KBM-7 (cell line): Measurements from ENCODE around the gene CLASP1.
A peak's percentile ranks its signal among the peaks of the same experiment; 100 is the strongest.
"Not testable (repeated sequence)": the region's sequence is repeated elsewhere in the genome, so short reads cannot be mapped to it uniquely, and the experiment has no call there.

Experiments used
- DNase-seq: peaks from one replicate; pipeline ENCODE4 v3.0.0-alpha.2; 2015
- in situ Hi-C: fragments of 300-500 bp; cut with MboI; formaldehyde crosslinking; loops from 2 replicates; pipeline ENCODE4 v1.14.3; 2020; ENCODE audit warnings: low sequenced_read_pairs, low pct_unique_long_range_greater_than_20kb, mixed read lengths

Gene CLASP1

DNA sequence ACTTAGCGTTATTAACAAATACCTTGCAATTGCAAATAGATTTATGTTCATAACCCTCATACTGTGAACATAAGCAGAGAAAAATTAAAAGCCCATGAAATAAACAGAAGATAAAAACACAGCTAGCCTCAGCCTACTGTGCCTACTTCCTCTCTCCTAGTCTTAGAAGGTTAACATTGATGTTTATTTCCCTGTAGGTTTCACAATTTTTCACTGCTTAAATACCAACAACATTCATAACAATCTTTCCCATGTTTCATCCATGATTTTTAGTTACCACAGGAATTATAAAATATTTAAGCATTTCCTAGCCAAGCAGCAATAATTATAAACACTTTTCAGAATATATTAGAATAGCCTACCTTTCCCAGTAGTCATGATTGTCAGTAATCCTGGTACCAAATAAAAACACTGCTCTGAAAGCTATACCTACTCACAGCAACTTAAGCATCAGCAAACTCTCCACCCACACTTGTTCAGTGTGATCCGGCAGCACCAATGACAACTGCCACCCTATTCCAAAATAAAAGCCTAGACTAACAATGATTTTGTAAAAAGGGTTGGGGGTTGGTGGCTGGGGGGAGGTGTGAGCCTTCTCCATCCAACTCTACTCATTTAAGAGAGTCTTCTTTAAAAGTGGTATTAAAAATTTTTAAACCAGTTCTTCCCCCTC lies 159.2 kb downstream of the CLASP1 start:
- no peak for DNase-seq
- in situ Hi-C loops: no loop called here

DNA sequence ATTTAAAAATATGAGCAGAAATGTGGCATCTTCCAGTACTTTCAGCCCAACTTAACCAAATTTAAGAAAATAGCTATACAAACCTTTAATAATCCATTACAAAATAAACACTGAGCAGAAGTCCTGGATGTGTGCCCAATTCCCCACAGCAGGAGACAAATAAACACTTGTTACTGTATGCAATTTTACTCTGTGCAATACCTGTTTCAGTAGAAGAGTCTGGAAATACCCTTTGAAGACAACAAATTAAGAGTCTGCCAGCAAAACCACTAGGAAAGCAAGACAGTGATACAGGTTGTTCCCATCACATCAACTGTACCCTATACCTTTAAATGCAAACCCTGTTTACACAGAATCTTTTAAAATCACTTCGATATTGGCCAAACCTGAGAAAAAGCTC lies 160.0 kb downstream of the CLASP1 start:
- in situ Hi-C loops: no loop called here
- DNase-seq: no peak

DNA sequence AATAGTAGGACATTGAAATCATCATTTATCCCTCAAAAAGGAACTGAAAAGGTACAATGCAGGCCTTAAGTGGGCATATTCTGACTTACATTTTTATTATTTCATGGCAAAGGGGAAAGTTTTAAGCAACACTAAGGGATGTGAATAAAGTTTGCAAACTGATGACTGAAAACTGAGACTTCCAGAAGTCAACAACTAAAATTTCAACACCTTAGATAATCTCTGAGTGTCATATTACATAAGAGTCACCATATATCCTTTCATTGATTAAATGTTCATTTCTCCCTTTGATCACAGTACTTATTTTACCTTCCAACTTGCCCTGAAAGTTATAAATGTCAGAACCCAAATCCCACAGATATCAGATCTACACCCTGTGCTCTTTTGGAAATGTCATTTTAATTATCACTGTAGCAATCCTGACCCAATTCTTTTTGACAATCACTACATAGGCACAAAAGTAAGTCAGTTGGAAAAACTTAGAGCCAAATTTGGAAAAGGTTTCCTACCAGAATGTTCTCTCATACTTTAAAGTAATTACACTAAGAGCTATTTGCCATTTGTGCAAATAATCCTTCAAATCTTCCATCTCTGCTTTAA lies 163.0 kb downstream of the CLASP1 start:
- DNase-seq: no peak
- in situ Hi-C loops: no loop called here

DNA sequence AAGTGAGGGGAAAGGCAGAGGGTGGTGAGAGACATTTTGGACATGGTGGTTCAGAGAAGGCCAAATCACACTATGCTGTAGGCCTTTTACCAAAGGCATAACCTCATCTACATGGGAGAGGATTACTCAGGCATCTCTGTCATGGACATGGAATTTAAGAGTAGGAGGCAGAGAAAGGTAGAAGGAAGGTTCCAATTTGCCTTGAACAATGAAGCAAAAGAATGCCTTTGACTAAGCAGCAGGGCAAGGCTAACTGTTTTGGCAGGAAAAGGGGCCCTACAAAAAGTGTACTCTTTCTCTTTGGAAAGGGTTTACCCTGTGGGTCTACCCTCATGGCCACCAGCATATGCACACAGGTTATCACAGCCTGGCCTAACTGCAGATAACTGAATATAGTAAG lies 164.2 kb downstream of the CLASP1 start:
- in situ Hi-C loops: no loop called here
- no peak for DNase-seq

DNA sequence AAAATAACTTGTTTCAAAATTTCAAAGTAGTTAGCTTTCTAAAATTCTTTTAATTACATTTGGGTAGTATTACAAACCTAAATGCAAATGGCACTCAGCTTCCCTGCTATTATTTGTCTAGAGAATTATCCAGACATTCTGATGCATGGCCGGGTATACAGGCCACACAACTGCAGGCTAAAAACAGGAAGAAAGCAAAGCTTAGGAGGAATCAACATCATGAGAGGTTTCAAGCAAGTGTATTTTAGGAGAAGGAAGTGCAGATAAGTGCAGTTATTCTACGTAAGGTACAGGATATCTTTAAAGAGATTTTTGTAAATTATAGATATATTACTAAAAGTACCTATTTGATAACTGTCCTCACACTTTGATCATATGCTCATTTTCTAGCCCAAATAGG lies 165.4 kb downstream of the CLASP1 start:
- peak; percentile 41 for DNase-seq
- in situ Hi-C loops: no loop called here

DNA sequence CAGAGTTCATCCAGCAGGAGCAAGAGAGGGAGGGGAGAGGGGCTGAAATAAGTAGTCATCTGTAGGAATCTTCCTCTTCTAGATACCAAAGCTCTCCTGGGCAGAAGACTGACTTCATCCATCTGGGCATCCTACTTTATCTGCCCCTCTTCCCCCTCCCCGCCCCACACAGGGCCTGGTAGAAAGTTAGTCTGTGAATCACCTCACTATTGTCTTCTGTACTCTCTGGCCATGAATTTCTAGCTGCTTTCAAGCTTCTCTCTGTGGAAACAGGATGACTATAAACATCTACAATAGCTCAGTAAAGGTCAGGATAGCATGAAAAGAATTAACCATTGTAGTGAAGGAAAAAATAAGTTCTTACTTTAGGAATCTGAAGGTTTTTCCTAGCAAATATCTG lies 166.2 kb downstream of the CLASP1 start:
- in situ Hi-C loops: no loop called here
- no peak for DNase-seq

DNA sequence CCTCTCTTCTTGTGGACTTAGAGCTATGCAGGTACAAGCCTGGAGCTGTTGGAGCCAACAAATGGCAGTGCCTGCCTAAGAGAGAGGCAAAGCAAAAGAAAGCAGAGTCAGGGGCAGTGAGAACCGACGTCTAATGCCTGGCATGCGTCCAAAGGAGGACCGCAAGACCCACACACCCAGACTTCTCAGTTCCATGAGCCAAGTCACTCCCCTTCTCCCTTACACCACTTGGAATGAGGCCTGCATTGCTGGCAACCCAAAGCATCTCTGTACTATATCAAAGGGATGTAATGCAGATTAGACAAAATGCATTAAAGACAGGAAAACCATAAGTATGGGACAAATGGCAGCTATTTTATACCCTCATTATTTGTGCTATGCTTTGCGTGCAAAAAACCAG lies 168.4 kb downstream of the CLASP1 start:
- in situ Hi-C loops: no loop called here
- DNase-seq: no peak

- in situ Hi-C loops: no loop called here
- no peak for DNase-seq
These were observed 169.3 kb downstream of the CLASP1 start for GRCh38 chr2:121479882-121480522.

DNA sequence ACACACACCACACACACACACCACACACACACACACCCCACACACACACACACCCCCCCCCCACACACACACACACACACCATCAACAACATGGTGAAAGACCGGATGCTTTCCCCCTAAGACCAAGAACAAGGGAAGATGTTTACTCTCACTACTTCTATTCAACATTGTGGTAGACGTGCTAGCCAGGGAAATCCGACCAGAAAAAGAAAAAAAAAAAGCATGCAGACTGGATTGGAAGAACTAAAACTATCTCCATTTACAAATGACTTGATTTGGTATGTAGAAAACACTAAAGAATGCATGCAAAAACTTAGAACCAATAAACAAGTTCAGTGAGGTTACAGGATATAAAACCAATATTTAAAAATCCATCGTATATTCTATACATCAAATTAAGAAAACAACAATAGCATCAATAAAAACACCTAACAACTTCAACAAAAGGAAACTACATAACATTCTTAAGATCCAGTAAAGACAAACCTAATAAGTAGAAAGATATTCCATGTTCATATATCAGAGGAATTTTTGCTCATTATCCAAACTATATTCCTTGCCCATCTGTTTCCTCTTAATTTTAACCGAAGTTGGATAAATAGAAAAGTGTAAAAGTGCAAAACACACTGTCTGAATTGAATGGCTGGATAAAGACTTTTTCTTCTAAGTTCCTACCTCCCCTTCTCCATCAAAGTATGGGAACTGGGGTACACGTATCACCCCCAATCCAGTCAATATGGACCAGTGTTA lies 170.1 kb downstream of the CLASP1 start:
- DNase-seq: no peak
- in situ Hi-C loops: no loop called here

GRCh38 chr2:121478358-121478995 lies 170.8 kb downstream of the CLASP1 start:
- in situ Hi-C loops, DNase-seq: not testable (repeated sequence)

DNA sequence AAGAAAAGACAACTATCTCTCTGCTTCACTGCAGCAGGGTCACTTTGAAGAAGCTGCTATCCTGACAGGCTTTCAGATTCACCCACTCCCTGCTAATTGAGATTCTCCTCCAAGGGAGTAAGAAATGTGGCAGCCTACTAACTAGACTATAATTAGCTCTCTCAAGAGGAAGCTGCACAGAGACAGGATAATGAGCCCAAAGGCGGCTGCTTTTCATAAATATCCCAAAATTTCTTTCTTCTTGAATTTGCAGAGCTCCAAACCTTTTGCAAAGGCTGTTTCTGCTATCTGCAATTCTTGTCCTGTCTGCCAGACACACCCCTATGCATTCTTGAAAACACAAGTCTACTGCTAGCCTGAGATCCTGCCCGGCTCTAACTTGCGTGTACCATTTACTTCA lies 172.6 kb downstream of the CLASP1 start:
- DNase-seq: peak; percentile 46
- in situ Hi-C loops: no loop called here

GRCh38 chr2:121475811-121476571 lies 173.3 kb downstream of the CLASP1 start:
- in situ Hi-C loops: no loop called here
- no peak for DNase-seq

DNA sequence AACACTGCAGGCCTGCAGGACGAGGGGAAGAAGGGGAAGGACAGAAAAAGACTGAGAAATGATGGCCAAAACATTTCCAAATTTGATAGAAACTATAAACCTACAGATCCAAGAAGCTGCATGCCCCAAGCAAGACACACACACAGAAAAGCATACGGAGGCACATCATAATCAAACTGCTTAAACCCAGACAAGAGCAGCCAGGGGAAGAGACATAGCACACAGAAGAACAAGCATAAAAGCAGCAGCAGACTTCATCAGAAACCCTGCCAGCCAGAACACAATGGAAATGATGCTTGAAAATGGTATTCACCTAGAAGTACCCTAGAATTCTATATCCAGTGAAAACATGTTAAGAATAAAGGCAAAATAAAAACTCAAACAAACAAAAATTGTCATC lies 175.8 kb downstream of the CLASP1 start:
- in situ Hi-C loops: no loop called here
- no peak for DNase-seq

DNA sequence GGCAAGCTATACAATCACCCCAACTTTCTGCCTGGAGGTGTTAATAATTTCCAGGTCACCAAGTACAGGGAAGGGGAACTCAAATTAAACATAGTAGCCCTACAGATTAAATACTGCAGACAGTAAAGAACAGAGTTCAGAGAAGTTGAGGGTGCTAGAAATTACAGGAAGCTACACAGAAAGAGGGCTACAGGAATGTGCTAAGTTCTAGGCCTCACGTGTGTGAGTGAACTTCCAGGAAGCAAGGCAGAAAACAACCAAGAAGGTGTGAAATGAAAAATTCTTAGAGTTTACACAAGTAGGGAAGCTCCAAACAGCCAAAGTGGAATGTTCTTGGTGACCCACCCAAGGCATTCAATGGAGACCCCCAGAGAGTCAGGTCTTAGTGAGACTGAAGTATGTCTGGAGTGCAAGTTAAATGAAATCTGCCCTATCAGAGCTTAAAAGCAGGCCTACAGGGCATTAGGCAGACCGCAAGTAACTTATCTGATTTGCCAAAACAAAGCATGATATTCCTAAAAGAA lies 176.7 kb downstream of the CLASP1 start:
- in situ Hi-C loops: no loop called here
- no peak for DNase-seq

- no peak for DNase-seq
- in situ Hi-C loops: no loop called here
These were observed 177.5 kb downstream of the CLASP1 start for GRCh38 chr2:121471532-121472469.

- in situ Hi-C loops: no loop called here
- DNase-seq: no peak
These were observed 178.3 kb downstream of the CLASP1 start for GRCh38 chr2:121470917-121471316.

DNA sequence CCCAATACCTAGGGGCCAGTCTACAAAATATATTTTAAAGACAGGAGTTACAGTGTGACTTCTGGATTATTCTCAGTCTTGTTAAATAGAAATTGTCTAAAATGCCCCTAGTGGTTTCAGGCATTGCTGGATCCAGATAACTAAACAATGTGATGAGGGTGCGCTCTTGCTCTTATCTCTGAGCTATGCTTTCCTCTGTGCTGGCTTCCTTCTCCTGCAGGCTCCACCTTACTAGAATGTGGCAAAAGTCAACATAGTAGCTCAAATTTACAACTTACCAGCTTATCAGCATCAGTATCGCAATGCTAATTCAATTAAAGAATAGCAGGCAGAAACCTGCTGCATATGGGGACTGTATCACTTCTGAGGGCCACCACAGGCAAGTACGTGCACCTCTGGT lies 179.9 kb downstream of the CLASP1 start:
- no peak for DNase-seq
- in situ Hi-C loops: no loop called here

DNA sequence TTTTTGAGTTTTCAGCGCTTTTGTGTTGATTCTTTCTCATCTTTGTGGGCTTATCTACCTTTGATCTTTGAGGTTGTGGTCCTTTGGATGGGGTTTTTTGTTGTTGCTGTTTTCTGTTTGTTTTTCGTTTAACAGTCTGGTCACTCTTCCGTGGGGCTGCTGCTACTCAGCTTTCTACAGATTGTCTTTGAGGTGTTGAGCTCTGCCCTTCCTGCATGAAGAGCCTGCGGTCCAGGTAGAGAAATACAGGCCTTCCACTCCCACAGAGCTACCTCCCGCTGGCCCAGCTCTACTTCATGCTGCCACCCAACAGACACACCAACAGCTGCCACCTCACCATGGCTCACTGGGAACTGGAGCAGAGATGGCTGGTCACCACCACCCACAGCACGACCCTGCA lies 180.3 kb downstream of the CLASP1 start:
- in situ Hi-C loops: no loop called here
- no peak for DNase-seq
